Erythroblast (primary cell): ENCODE results near the gene SLC1A7.

Experiments used
- DNase-seq, 2 experiments: peaks; one replicate each; lab custom pipeline; 2025; lab: John Stamatoyannopoulos, UW
- GATA1 ChIP-seq: IDR thresholded peaks from 2 replicates; pipeline ENCODE4 v1.6.1; 2011; ENCODE audit warnings: low read depth, mild to moderate bottlenecking, control low read depth, low read length, moderate library complexity
- POLR2A ChIP-seq: IDR thresholded peaks from 2 replicates; pipeline ENCODE4 v1.6.1; 2011; ENCODE audit warnings: mild to moderate bottlenecking, low read length

SLC1A7 gene

DNA sequence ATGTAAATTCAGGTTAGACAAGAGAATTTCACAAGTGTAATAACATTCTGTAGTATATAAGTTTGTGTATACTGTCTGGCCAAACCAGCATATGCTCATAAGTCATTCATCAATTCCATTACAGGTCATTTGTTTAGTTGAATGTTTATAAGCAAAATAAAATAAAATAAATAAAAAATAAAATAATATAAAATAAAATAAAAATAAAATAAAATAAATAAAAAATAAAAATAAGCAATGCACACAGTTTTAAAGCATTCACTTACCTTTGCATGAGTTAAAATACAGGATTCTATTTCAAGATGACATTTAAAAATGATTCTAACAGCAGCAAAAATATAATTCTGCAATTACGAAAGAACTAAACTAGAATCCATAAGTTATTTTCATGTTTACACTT, 70.5 kb downstream of the SLC1A7 start:
- no peak for DNase-seq
- TF ChIP-seq POLR2A = no peak
- TF ChIP-seq GATA1 = no peak

DNA sequence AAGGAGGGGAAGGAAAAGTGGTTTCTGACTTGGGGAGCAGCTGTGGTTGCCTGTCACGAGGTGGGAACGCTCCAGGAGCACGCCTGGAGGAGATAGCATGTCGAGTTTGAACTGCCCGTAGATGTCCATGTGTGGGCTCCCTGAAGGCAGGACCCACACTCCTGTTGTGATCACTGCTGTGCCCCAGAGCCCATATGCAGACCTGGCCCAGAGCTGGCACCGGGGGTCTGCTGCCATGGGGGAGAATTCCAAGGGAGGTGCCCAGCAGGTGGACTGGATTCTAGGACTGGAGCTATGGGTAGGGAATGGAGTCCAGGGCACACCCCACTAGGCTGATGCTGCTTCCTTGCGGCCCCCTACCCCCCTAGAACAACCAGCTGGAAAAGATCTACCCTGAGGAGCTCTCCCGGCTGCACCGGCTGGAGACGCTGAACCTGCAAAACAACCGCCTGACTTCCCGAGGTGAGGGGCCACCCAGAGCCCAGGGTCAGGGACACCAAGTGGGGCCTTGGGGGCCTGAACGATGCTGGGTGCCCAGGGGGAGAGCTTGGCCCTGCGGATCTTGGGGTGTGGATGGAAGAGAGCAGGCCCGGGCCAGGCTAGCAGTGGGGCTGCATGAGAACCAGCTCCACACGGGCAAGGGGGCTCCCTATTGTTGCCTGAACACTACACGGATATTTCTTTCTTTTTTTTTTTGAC, 71.1 kb downstream of the SLC1A7 start:
- no peak for DNase-seq
- TF ChIP-seq GATA1 = no peak
- no peak for TF ChIP-seq POLR2A

GRCh38 chr1:53070621-53071020, 71.8 kb downstream of the SLC1A7 start:
- TF ChIP-seq POLR2A = no peak
- no peak for TF ChIP-seq GATA1
- no peak for DNase-seq

DNA sequence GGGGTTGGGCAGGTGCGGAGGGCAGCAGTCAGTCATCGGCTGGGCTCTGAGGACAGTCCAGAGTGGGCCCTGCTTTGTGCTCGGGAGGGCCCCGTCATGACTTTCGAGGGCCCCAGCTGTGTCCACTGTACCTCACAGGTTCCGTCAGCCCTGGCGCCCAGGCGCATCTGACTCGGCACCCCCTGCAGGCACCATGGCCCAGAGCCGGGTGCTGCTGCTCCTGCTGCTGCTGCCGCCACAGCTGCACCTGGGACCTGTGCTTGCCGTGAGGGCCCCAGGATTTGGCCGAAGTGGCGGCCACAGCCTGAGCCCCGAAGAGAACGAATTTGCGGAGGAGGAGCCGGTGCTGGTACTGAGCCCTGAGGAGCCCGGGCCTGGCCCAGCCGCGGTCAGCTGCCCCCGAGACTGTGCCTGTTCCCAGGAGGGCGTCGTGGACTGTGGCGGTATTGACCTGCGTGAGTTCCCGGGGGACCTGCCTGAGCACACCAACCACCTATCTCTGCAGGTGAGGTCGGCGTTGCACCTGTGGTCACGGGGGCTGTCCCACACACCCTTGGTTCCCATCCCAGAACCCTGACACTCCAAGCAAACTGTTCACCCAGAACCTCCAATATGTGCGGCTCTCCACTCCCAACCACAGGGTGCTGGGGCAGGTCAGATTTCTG, 72.6 kb downstream of the SLC1A7 start:
- TF ChIP-seq POLR2A (no peak), GATA1 (no peak)
- DNase-seq = no peak

GRCh38 chr1:53069265-53069662, 73.2 kb downstream of the SLC1A7 start:
- no peak for DNase-seq
- TF ChIP-seq GATA1 = no peak
- TF ChIP-seq POLR2A = no peak

DNA sequence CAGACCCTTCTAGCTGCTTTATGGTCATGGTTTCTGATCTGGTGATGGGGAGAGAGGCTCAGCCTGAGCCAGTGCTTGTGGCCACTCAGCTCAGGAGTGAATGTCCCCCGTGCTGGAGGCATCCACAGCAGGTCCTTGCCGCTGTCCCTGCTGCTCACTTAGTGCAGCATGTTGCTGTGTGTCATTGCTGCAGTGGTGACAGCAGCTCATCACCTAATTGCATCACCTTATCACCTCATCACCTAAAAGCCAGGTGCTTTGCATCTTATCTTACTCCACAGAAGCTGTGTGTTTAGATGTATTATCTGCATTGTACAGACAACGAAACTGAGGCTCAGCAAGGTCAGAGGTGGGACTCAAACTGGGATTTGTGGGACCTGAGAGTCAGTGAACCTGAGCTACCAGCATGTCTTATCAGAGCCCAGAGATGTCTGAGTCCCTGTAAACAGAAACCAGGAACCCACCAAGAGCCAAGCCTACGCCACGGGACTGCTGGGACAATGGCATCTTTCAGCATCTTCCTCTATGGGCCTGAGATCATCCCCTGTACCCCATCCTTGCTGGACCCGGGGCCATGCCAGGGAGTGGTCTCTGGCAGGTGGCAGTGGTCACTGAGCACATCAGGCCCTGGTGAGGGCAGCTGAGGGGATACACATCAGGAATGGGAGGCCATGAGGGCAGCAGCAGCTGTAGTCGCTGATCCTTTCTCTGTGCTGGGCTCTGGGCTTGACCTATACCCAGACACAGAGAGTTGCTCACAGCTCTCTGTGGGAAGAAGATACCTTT, 73.9 kb downstream of the SLC1A7 start:
- TF ChIP-seq GATA1 = no peak
- DNase-seq = no peak

DNA sequence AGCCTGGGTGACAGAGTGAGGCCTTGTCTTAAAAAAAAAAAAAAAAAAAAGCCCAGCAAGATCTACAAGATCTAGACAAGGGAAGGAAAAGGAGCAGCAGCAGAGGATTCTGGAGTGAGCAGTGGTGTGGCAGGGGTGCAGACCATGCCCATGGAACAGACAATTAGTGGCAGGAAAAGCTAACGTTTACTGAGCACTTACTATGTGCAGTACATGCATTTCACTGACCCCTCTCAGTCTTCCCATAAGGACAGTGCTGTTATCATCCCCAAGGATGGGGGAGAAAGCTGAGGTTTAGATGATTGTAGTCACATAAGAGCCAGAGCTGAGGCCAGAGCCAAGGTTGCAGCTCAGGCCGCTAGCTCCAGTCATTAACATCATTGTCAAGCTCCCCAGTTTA, 74.6 kb downstream of the SLC1A7 start:
- TF ChIP-seq POLR2A (no peak), GATA1 (no peak)
- DNase-seq = no peak

- no peak for TF ChIP-seq GATA1
- no peak for TF ChIP-seq POLR2A
- DNase-seq = no peak
Measured at GRCh38 chr1:53066891-53067738, 75.3 kb downstream of the SLC1A7 start.

DNA sequence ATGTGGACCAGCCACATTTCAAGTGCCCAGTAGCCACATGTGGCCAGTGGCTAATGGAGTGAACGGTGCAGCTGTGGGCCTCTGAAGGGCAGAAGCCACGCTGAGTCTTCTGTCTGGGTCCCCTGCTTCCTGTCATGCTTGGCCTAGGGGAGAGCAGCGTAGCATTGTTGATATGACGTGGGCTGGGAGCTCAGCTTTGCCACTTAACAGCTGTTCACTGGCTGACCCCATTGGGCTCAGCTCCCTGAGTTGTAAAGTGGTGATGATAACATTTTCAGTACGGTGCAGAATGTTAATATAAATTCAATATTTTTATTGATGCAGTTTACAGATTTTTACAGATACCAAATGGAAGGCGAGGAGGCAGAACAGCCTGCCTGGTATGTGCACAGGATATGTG, 76.0 kb downstream of the SLC1A7 start:
- no peak for TF ChIP-seq POLR2A
- TF ChIP-seq GATA1 = no peak
- no peak for DNase-seq

DNA sequence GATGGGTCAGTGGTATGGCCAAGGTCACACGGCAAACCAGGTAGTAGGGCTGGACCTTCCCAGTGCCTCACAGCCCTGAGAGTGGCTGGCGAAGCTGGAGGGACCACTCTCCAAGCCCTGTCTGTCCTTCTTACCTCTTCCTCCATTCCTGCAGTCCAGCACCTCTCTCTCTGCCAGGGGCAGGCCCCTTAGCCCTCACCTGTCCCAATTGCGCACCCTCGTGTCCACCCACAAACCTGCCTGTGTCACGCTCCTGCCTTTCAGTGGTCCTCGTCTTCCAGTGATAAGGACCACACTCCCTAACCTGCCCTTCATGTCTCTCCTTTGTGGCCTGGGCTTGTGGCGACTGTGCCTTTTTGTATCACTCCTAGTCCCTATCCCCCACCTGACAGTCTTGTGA, 77.0 kb downstream of the SLC1A7 start:
- TF ChIP-seq GATA1 = no peak
- no peak for TF ChIP-seq POLR2A
- DNase-seq = no peak

DNA sequence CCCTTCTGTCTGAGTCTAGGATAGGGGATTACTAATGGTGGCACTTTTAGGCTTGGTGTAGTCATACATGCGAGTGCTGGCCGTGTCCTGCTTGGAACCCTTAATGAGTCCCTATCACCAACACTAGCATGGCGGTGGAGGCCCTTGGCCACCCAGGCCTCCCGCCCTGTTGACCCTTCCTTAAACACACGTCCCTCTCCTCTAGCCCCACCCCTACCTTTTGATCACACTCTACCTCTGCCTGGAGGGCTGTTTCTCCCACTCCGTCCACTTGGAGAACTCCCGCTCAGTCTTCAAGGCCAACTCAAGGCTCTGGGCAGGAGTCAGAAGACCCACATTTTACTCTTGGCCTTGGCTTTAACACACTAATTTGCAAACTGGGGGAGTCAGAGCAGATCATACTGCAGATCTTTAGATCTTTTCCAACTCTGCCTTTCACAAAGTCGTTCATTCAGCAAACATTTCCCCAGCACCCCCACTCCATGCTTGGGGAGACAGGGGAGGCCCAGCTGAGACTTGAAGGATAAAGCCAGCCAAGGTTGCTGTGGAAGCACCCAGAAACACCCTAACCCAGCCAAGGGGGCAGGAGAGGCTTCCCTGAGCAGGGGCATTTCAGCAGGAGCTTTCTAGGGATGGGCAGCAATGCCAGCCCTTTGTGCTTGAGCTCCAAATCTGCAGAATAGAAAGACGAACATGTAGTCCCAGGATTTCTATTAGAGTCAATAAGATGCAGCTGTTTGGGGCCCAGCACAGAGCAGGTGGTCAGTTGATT, 78.5 kb downstream of the SLC1A7 start:
- TF ChIP-seq GATA1 = no peak
- no peak for TF ChIP-seq POLR2A
- DNase-seq = no peak

- no peak for TF ChIP-seq GATA1
- no peak for TF ChIP-seq POLR2A
Measured at GRCh38 chr1:53062708-53063591, 79.5 kb downstream of the SLC1A7 start.

More at GRCh38 chr1:53062708-53063591, 79.5 kb downstream of the SLC1A7 start:
- no peak for DNase-seq
